ENCODE measurements around the gene ARHGEF16. TPM values are rescaled to one million over a fixed set of nuclear protein-coding genes. Genes with fewer than 3 reads are reported as not detected.

The ARHGEF16 gene
- total and polyA plus RNA-seq, 2 donors (not counting 1 experiment from before 2014, with no cell fraction given): 0.13 to 0.22 TPM

GRCh38 chr1:3440300-3440681 is 14.2 kb upstream of the ARHGEF16 start:
- WGBS (ENCODE audit: insufficient coverage): 70% methylated on average over 6 of the region's 10 CpGs

More at GRCh38 chr1:3440300-3440681, 14.2 kb upstream of the ARHGEF16 start:
- ATAC-seq (ENCODE audit: low read depth) (no peak), DNase-seq (no peak)
- Histone ChIP-seq H3K9ac (ENCODE audit: low read length) (no peak overlapping the region), H3K9me3 (ENCODE audit: control extremely low read depth in 1 of 3, control insufficient read depth in 2 of 3, insufficient read depth in 1 of 3, low read length in 2 of 3) (peaks cover 0 to 6% (median 0%) of the 10 kb centered on the region in 3 donors), H2AFZ (ENCODE audit: insufficient read depth, low read depth, low read length, poor library complexity, severe bottlenecking) (no peak overlapping the region), H3K36me3 (replicated peaks in 1 of 2; ENCODE audit: control extremely low read depth in 1 of 2, control insufficient read depth in 1 of 2, extremely low read depth in 1 of 2, insufficient read depth in 2 of 2, low read length in 1 of 2) (no peaks in the 10 kb centered on the region), H3K27me3 (replicated peaks in 1 of 4; ENCODE audit: control extremely low read depth in 1 of 4, control insufficient read depth in 3 of 4, insufficient read depth in 4 of 4, low read length in 3 of 4) (no peaks in the 10 kb centered on the region), H3K4me3 (ENCODE audit: control extremely low read depth in 1 of 5, extremely low read depth in 1 of 5, insufficient read depth in 1 of 5, low read depth in 2 of 5, low read length in 4 of 5) (no peak overlapping the region), H4K20me1 (ENCODE audit: control insufficient read depth, insufficient read depth, low read length, poor library complexity, severe bottlenecking) (no peaks in the 10 kb centered on the region), H3K27ac (ENCODE audit: low read length in 2 of 2) (no peak overlapping the region), H3K79me2 (ENCODE audit: control insufficient read depth, insufficient read depth, low read length) (no peaks in the 10 kb centered on the region), H3K4me1 (ENCODE audit: control insufficient read depth in 2 of 2, insufficient read depth in 2 of 2, low read length in 2 of 2) (no peaks in the 10 kb centered on the region), H3K4me2 (replicated peaks; ENCODE audit: low read depth, low read length, poor library complexity, severe bottlenecking) (no peak overlapping the region)
- Mint-ChIP-seq H3K27me3 (peaks cover 14% of the 10 kb centered on the region), H3K4me3 (no peak overlapping the region), H3K9me3 (ENCODE audit: insufficient read depth) (no peaks in the 10 kb centered on the region), H3K4me1 (no peaks in the 10 kb centered on the region), H3K27ac (no peak overlapping the region)
- CTCF ChIA-PET: no interaction called here
- POLR2A ChIA-PET: no interaction called here
- intact Hi-C loops (cut with micrococcal nuclease): no loop called here
- TF ChIP-seq EZH2 (IDR thresholded peaks at IDR 0.05; ENCODE audit: borderline replicate concordance, insufficient read depth, low read depth, low read length, poor library complexity, severe bottlenecking): no peak
- TF ChIP-seq CTCF (IDR thresholded peaks at IDR 0.05): no peak
